Fibroblast of skin of left quadriceps (primary cell): ENCODE data around the gene BPIFB6.

ENCODE experiments used
- DNase-seq, 2 experiments: peaks; one replicate each; pipeline ENCODE4 v3.0.0-alpha.2; 2013; ENCODE audit warnings: low read depth in 2 of 2

BPIFB6 gene

DNA sequence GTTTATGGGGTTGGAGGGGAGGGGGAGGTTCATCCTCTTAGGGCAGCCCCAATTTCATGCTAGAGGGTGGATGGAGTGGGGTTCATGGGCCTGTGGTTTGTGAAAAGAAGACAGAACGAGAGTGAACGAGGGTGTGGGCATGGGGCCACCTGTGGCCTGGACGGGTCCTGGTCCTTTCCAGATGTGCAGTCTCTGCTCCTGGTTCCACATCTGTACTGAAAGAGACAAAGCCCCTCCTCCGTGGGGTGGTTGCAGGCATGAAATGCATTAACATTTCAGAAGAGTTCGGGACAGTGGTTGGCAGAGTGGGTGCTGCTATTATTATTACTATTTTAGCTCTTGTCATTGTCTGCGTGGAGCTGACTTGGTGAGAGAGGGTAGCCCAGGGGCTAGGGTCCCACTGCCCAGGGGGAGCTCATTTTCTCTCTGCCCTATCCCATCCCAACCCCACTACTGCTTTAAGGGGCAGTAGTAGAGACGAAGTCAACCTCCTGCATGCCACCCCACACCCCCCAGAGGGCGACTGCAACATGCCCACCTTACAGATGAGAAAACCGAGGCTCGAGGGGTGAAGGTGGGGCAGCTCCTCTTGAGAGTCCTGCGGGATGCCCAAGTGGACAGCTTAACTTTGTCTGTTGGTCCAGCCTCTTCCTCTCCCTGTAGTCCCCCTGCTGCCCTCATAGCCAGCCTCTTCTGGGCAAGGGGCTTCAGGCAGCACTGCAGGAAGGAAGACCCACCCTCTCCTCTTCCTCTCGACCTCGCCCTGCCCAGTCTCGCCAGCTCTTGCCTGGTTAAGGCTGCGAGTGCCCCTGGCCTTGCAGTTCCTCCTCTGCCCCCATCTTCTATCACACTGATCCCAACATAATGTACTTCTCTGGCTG lies 15.5 kb upstream of the BPIFB6 start:
- no peak for DNase-seq

DNA sequence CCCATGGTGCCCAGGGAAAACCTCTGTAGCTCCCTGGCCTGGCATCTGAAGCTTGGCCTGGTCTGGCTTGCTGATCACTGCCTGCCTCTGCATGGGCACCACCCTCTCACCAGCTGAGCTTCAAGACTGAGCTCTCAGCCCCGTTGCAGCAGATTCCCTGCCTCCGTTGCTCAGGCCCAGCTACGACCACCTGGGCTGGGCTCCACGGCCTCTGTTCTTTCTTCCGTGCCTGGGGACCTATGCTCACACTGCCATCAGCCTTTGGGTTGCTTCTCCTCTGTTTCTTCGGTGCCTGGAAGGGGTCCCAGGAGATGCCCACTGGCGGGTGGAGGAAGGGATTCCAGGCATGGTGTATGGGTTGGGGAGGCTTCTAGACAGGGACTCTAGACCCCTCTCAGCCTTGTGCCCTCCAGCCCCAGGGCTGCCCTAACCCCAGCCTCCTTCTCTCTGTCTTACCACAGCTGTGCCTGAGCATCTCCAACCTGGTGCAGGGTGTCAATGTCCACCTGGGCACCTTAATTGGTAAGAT lies 14.8 kb upstream of the BPIFB6 start:
- no peak for DNase-seq

DNA sequence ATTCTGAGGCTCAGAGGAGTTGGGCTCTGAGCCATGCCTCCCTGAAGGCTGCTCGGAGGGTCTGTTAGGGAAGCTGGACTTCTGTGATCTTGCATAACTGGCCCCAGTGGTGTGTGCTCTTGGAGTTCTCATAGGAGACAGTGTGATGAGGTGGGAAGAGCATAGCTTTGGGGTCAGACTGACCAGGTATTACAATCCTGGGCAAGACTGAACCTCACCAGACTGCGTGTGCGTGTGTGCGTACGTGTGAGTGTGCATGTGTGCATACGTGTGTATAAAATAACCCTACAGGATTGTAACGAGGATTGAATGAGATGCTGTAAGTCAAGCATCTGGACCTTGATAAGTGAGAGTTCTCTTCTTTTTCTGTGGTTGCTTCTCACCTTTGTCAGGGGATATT lies 13.9 kb upstream of the BPIFB6 start:
- DNase-seq = no peak

DNA sequence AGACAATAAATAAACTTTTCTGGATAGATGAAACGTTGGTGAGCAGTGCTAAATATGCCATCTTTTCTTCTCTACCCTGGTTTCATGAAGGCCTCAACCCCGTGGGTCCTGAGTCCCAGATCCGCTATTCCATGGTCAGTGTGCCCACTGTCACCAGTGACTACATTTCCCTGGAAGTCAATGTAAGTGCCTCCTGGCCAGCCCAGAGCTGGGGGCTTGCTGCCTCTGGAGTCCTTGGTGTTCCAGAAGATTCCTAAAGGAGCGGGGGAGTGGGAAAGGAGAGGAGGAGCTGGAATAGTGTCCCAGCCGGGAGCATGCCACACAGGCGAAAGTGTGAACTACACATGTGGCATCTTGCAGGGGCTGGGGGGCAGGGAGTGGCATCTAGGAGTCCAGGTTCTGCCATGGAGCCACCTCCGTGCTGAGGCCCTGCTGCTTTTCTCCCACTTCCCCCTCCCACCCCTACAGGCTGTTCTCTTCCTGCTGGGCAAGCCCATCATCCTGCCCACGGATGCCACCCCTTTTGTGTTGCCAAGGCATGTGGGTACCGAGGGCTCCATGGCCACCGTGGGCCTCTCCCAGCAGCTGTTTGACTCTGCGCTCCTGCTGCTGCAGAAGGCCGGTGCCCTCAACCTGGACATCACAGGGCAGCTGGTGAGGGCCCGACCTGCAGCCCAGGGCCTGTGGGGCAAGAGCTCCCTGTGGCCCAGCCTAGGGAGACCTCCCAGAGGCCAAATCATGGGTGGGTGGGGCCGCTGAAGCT lies 13.1 kb upstream of the BPIFB6 start:
- no peak for DNase-seq

DNA sequence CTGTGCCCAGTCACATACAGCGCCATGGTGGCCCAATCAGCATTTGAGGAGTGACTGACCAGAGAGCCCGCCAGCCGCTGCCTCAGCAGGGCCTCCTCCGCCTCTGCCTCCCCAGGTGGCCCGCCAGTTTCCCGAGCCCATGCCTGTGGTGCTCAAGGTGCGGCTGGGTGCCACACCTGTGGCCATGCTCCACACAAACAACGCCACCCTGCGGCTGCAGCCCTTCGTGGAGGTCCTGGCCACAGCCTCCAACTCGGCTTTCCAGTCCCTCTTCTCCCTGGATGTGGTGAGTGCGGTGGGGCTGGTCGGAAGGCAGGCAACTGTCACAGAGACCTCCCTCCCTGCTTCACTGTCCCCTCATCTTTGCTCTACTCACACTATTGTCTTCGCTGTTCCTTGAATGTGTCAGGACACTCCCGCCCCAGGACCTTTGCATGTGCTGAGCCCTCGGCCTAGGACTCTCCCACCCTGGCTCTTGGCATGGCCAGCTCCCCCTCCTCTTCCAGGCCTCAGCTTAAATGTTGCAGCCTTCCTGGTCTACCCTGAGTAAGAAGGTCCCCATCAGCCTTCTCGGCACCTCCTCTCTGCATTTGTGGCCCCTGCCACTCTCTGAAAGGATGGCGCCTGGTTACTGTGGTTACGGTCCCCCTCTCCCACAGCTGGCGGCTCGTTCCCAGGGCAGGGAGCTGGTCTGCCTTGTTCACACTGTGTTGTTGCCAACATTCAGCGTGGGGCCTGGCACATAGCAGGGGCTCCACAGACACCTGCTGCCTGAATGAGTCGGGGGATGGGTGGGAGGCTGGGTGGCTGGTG lies 11.8 kb upstream of the BPIFB6 start:
- no peak for DNase-seq

DNA sequence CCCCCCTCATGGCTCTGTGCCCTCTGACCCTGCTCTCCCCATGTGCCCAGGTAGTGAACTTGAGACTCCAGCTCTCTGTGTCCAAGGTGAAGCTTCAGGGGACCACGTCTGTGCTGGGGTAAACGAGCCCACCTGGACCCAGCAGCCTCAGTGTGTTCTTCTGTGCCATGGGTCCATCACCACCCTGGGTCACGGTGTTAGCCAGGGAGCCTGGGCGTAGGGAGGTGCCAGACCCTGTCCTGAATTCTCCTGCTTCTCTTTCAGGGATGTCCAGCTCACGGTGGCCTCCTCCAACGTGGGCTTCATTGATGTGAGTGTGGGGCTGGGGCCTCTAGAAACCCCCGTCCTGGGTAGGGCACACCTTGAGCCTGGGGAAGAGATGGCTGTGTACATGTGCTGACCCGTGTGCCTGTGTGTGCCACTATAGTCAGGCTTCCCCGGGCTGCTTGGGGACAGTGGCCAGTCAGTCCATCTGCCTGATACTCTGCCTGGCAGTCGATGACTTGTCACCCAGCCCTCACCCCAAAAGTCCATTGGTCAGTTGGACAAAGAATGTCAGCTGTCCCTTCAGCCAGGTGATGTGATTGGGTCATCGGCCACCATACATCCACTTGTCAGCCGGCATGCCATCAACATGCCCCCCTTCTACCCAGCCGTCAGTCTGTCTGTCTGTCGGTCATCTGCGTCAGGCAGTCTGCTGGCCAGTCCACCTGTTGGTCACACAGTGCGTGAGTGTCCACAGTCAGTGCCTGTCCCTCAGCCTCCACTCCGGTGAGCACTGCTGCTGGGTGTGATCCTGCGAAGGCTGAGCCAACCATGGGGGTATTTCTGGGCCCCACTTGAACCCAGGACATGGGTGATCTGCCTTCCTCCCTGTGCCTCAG lies 10.9 kb upstream of the BPIFB6 start:
- no peak for DNase-seq

DNA sequence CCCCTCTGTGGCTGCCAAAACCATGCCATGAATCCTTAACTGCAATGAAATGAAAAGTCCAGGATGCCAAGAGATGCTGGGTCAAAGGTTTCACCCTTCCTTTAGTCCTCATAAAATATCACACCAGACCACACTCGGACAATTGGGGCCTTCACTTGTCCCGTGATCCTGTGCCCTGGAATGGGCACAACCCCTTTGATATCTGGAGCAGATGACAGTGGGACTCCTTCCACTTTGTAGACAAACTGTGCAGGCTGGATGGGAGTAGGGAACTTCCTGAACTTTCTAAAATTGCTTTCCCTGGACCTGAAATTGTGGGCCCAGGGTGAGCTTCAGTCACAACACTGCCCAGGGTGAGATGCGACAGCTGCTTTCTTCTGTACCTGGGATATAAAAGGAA lies 9.6 kb upstream of the BPIFB6 start:
- no peak for DNase-seq

DNA sequence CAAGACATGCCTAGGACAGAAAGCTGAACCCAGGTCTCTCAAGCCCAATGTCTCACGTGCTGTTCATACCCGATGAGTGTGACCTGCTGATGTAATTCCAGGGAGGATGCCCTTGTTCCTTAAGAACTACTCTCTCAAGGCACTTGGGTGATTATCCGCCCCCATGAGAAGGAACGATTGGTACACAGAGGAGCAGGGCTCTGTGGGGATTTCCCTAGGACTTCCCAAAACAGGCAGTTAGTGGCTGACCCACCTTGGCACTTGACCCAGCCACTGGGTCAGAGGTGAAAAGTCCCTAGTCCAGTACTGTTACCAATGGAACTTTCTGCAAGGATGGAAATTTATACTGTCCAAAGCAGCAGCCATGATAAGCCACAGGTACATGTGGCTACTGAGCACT lies 9.2 kb upstream of the BPIFB6 start:
- no peak for DNase-seq

DNA sequence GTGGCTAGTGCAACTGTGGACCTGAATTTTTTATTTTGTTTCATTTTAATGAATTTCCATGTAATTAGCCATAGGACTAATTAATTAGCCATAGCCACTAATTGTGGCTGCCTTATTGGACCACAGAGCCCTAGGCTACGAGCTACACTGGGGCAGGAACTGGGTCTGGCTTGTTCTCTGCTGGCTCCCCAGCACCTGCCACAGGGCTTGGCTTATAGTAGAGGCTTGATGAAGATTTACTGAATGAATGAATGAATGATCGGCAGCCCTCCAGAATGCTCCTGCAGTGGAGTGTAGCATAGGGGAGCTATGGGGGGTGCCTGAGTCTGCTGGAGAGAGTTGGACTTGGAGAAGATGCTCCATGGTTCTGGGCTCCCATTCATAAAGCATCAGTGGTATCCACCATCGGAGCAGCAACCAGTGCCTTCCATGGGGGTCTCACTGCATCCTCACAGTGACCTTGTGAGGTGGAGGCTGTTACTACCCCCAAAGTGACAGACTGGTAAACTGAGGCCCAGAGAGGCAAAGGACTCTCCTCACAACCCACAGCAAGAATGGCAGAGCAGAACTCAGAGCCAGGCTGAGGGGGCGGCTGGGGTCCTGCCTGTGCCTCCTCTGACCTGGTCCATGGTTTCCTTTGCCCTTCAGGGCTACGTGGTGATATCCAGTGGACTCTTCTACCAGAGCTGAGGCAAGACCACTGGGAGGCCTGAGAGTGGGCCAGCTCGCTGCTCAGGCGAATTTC lies 8.6 kb upstream of the BPIFB6 start:
- DNase-seq = no peak

DNA sequence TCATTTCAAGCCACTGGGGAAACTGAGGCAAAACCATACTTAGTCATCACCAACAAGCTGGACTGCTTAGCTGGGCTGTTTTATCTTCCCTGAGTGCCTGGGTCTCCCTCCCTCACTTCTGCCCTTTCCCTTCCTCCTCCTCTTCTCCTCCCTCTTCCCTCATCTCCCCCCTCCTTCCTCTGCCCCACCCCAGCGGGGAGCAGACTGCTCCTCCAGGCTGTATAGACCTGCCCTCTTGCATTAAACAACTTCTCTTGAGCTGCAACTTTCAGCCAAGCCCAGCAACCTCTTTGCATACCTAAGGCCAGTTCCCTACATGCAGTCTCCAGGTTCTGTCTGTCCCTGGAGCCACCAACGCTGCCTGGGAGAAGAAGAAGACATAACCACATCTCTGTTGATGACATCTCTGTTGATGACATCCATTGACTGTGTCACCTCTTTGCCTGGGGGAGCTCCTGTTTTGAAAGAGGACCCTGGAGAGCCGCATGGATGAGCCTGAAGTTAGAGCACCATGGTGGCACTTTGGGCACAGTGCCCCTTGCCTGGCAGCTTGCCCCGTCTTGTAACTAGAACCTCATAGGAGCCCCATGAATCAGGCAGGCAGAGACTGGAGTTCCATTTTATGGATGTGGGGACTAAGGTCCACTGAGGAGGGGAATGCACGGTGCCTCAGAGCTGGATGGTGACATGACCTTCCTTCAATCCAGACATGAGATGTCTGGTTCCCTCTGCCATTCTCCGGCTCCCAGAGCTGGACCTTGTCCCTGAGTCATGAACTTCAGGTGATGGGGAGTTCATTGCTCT lies 7.8 kb upstream of the BPIFB6 start:
- no peak for DNase-seq

DNA sequence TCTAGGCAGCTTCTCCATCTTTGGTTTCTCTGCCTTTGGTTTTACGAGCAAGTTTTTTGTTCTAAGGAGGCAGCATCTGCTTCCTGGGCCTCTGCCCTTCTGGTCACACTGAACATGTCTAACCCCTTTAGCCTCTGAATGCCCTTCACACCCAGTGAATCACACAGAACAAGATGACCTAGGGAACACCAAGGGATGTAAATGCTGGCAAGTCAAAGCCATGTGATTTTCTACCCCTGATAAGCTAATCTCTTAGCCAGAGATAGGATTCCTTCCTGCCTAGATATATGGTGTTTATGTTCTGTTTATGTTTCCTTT lies 7.2 kb upstream of the BPIFB6 start:
- no peak for DNase-seq

DNA sequence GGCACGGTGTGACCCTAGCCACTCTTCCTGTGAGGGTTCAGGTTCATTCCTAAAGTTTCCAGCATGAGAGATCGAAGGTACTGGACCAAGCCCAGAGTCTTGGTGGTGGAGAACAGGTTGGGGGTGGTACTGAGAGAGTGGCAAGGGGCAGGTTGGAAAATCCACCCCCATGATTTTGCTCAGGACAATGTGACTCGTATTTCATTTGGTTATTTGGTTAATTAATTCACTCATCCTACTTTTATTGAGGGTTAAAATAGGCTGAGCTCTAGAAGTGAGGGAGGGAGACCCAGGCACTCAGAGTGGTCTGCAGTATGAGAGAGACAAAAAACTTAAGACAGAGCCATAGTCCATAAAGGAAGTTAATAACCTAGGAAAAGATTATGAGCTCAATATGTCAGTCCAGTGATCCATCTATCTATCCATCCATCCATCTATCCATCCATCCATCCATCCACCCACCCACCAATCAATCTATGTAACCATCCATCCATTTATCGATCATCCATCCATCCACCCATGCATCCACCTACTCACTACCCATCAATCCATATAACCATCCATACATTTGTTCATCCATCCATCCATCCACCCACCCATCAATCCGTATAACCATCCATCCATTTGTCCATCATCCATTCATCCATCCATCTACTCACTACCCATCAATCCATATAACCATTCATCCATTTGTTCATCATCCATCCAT lies 6.7 kb upstream of the BPIFB6 start:
- DNase-seq = no peak

DNA sequence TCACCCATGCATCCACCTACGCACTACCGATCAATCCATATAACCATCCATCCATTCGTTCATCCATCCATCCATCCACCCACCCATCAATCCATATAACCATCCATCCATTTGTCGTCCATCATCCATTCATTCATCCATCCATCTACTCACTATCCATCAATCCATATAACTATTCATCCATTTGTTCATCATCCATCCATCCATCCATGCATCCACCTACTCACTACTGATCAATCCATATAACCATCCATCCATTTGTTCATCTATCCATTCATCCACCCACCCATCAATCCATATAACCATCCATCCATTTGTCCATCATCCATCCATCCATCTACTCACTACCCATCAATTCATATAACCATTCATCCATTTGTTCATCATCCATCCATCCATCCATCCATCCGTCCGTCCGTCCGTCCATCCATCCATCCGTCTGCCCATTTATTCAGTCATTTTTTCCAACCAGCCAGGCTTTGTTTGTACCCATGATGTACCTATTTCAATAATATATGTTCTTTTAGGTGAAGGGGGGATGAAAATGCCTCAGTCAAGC lies 6.1 kb upstream of the BPIFB6 start:
- no peak for DNase-seq

DNA sequence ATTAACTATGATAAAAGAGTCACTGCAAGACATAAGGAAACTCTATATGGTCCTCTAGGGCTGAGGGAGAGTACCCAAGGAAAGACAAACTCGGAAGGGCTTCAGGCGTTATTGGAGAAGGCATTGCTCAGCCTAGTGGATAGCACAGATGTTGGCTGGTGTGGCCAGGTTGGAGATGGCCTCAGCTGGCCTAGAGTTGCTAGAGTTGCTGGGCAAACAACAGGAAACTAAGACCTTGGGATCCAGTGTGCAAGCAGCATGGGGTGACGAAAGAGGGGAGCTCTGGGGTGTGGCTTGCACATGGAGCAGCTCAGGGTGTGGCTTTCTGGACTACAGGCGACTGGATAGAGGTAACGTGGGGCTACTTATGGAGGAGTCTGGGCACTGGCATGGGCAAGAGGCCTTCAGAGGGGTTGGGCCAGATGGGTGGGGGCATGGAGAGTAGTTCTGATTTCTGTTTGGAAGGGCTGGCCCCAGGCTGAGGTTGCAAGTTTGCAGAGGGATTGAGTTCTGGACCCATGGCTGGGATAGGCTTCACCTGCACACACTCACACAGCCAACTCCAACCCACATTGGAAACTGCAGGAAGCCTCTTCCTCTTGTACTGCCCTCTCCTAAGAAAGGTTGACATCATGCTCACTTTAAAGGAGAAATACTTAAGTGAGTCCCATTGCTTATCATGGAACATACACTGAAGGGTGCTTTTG lies 5.2 kb upstream of the BPIFB6 start:
- no peak for DNase-seq

DNA sequence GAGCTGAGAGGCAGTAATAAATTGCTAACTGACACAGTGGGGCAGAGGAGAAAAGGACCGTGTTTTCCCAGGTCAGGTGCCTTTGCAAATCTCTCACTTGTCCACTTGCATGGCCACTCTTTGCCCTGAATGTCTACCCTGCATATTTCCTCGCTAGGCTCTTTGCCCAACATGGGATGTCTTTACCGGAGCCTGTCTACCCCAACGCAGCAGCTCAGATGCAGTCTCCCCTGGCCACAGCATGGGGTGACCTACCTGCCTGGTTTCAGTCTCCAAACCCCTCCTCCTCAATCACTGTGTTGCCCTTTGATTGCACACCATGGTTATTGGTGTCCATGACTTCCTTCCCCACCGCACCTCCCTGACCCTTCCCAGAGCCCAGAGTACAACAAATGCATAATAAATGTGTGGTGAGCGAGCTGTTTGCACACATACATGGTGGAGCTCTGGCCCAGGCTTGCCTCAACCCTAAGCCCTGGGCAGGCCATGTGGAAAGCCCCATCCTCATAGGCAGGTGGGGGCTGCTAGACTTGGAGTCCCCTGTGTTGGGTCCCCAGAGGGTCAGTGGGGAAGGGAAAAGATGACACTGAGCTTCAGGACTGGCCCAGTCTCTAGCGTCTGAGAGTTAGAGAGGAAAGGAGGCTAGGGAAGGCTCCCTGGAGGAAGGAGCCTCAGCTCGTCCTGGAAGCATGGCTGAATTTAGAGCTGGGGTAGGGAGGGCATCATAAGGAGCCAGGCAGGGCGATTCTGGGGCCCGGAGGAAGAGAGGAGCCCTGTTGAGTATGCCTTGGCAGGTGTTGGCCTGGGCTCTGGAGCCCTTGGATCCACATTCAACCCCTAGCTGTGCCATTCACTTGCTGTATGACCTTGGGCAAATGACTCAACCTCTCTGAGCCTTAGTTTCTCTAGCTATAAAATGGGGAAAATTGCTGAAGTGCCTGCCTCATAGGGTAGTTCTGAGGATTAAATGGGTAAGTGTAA lies 4.4 kb upstream of the BPIFB6 start:
- DNase-seq = no peak

DNA sequence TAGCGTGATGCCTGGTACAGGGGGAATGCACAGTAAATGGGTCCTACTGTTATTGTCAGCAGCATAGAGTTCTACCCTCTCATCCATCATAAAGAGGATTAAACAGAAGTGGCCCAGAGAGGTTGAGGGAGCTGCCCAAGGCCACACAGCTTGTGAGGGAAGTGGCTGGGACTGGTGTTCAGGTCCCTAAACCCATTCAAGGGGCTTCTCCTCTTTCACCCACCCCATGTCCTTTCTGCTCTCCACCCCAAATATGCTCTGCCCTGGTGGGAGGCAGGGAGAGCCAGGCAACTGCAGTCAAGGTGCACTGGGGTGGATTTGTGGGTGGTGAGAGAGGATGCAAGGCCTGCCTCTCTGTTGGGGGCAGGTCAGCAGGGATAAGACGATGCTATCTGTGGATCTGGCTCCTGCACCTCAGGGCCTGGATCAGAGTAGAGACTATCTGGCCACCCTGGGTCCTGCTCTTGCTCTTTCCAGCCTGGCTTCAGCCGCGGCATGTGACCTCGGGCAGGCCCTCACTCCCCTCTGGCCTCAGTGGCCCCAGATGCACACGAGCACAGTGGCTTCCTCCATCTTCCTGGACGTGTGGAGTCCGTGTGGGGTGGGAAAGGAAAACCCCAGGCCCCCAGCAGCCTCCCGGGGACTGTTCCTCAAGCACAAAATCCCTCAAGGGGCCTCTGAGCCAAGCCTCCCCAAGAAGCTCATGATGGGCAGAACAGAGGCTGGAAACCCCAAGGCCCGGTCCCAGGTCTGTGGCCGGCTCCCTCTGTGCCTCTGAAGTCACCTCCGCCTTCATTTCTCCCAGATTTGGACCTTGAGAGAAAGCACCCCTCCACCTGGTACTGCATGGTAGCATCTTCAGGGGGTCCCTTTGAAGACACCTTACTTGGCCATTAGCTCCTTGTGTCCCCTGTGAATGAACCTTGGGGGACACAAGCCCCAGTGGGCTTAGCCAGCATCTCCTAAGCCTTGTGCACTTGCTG lies 3.4 kb upstream of the BPIFB6 start:
- no peak for DNase-seq
